HepG2 (cell line): ENCODE data around the gene SSBP2.

Experiments used
- ADNP ChIP-seq: sonication (generic); formaldehyde crosslinking; IDR thresholded peaks from 2 replicates; pipeline ENCODE4 v1.4.0; 2020; ENCODE audit warnings: missing genetic modification reagents
- AHR ChIP-seq: IDR thresholded peaks from 2 replicates; pipeline ENCODE4 v1.6.1; 2018; ENCODE audit warnings: missing genetic modification reagents, missing compliant biosample characterization
- EZH2 ChIP-seq: conservative IDR thresholded peaks from 2 replicates; pipeline ENCODE4 v1.6.1; 2012; ENCODE audit warnings: mild to moderate bottlenecking, low read depth, low read length, moderate library complexity
- FOXK1 ChIP-seq: sonication (generic); formaldehyde crosslinking; IDR thresholded peaks from 2 replicates; pipeline ENCODE4 v1.4.0; 2020; ENCODE audit warnings: low read depth, missing genetic modification reagents, borderline replicate concordance
- KDM1A ChIP-seq: IDR thresholded peaks from 2 replicates; pipeline ENCODE4 v1.6.1; 2016; ENCODE audit warnings: missing compliant biosample characterization
- NR3C1 ChIP-seq: sonication (generic); formaldehyde crosslinking; IDR thresholded peaks from 2 replicates; pipeline ENCODE4 v1.4.0; 2020; ENCODE audit warnings: missing genetic modification reagents
- PITX1 ChIP-seq: sonication (generic); formaldehyde crosslinking; IDR thresholded peaks from 2 replicates; pipeline ENCODE4 v1.5.1; 2020; ENCODE audit warnings: mild to moderate bottlenecking, missing genetic modification reagents
- TCF7L2 ChIP-seq: IDR thresholded peaks from 2 replicates; pipeline ENCODE4 v1.6.1; 2011; ENCODE audit warnings: mild to moderate bottlenecking, low read depth, low read length, moderate library complexity
- TF ChIP-seq, protein P1 (sequence below): sonication (generic); formaldehyde crosslinking; IDR thresholded peaks from 2 replicates; pipeline ENCODE4 v1.5.0; 2020; ENCODE audit warnings: mild to moderate bottlenecking, missing genetic modification reagents, moderate library complexity
- TF ChIP-seq, protein P2 (sequence below): sonication (generic); formaldehyde crosslinking; IDR thresholded peaks from 2 replicates; pipeline ENCODE4; 2020; ENCODE audit warnings: missing genetic modification reagents, mild to moderate bottlenecking, borderline replicate concordance

DNA sequence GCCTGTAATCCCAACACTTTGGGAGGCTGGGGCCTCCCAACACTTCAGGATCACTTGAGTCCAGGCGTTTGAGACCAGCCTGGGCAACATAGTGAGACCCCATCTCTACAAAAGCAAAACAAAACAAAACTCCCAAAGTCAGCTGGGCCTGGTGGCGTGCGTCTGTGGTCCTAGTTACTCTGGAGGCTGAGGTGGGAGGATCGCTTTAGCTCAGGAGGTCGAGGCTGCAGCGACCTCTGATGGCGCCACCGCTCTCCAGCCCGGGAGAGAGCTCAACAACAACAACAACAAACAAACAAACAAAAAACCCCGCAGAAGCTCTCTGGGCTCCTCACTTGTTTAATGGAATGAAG is 357.5 kb downstream of the SSBP2 start:
- TF ChIP-seq NR3C1 (no peak), FOXK1 (CRISPR knock-in tag) (no peak), ADNP (CRISPR knock-in tag) (no peak), TCF7L2 (no peak), KDM1A (no peak), PITX1 (no peak), AHR (no peak), EZH2 (no peak)
- TF ChIP-seq, protein P1, sequence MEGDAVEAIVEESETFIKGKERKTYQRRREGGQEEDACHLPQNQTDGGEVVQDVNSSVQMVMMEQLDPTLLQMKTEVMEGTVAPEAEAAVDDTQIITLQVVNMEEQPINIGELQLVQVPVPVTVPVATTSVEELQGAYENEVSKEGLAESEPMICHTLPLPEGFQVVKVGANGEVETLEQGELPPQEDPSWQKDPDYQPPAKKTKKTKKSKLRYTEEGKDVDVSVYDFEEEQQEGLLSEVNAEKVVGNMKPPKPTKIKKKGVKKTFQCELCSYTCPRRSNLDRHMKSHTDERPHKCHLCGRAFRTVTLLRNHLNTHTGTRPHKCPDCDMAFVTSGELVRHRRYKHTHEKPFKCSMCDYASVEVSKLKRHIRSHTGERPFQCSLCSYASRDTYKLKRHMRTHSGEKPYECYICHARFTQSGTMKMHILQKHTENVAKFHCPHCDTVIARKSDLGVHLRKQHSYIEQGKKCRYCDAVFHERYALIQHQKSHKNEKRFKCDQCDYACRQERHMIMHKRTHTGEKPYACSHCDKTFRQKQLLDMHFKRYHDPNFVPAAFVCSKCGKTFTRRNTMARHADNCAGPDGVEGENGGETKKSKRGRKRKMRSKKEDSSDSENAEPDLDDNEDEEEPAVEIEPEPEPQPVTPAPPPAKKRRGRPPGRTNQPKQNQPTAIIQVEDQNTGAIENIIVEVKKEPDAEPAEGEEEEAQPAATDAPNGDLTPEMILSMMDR: peak; percentile 42; the same call in 1 of the 2 replicates
- TF ChIP-seq, protein P2, sequence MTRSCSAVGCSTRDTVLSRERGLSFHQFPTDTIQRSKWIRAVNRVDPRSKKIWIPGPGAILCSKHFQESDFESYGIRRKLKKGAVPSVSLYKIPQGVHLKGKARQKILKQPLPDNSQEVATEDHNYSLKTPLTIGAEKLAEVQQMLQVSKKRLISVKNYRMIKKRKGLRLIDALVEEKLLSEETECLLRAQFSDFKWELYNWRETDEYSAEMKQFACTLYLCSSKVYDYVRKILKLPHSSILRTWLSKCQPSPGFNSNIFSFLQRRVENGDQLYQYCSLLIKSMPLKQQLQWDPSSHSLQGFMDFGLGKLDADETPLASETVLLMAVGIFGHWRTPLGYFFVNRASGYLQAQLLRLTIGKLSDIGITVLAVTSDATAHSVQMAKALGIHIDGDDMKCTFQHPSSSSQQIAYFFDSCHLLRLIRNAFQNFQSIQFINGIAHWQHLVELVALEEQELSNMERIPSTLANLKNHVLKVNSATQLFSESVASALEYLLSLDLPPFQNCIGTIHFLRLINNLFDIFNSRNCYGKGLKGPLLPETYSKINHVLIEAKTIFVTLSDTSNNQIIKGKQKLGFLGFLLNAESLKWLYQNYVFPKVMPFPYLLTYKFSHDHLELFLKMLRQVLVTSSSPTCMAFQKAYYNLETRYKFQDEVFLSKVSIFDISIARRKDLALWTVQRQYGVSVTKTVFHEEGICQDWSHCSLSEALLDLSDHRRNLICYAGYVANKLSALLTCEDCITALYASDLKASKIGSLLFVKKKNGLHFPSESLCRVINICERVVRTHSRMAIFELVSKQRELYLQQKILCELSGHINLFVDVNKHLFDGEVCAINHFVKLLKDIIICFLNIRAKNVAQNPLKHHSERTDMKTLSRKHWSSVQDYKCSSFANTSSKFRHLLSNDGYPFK (CRISPR knock-in tag): no peak
